GM06990 (cell line): ENCODE results near the gene C1orf116.
A peak's percentile ranks its signal among the peaks of the same experiment; 100 is the strongest.

Experiments
- DNase-seq: peaks from one replicate; pipeline ENCODE4 v3.0.0-alpha.2; 2011; ENCODE audit not compliant: insufficient read length; ENCODE audit errors: extremely low read depth
- H3K27me3 ChIP-seq: replicated peaks from 2 replicates; pipeline ENCODE4 v1.6.0; 2011; ENCODE audit warnings: low read length; ENCODE audit not compliant: control insufficient read depth, insufficient read depth
- H3K36me3 ChIP-seq: 2 replicates; pipeline ENCODE4 v1.5.1; 2011; ENCODE audit warnings: low read length; ENCODE audit not compliant: control insufficient read depth, insufficient read depth
- H3K4me3 ChIP-seq: replicated peaks from 2 replicates; pipeline ENCODE4 v1.5.1; 2011; ENCODE audit warnings: low read depth, mild to moderate bottlenecking, control low read depth, low read length
- CTCF ChIP-seq: IDR thresholded peaks from 2 replicates; pipeline ENCODE4 v1.5.1; 2011; ENCODE audit warnings: low read length, control low read depth, mild to moderate bottlenecking, inconsistent platforms; ENCODE audit not compliant: insufficient read depth, poor library complexity, severe bottlenecking

The C1orf116 gene

GRCh38 chr1:207051191-207051943 is 18.8 kb upstream of the C1orf116 start, which contains the start of gene YOD1:
Gene YOD1, minus strand, starts transcription at chr1:207051208. Its CDS starts 178 bp downstream, at chr1:207051030.
- TF ChIP-seq CTCF, result no peak
- H3K36me3 ChIP-seq, result peaks cover 8% of the 10 kb centered on the region
- peak within 1 kb of the TSS; percentile 74 for H3K4me3 ChIP-seq
- no peaks in the 10 kb centered on the region for H3K27me3 ChIP-seq
- DNase-seq, result no peak

- H3K4me3 ChIP-seq, result peak overlapping the region; percentile 74
- H3K36me3 ChIP-seq, result peaks cover 8% of the 10 kb centered on the region
- peak; percentile 88 for DNase-seq
- no peaks in the 10 kb centered on the region for H3K27me3 ChIP-seq
- no peak for TF ChIP-seq CTCF
Measured at GRCh38 chr1:207050480-207051190, 18.1 kb upstream of the C1orf116 start.

GRCh38 chr1:207049974-207050391 is 17.4 kb upstream of the C1orf116 start:
- peak; percentile 84 for TF ChIP-seq CTCF
- DNase-seq, result peak; percentile 65
- Histone ChIP-seq H3K36me3 (peaks cover 8% of the 10 kb centered on the region), H3K4me3 (peak overlapping the region; percentile 74), H3K27me3 (no peaks in the 10 kb centered on the region)

GRCh38 chr1:207049514-207049913 is 17.0 kb upstream of the C1orf116 start:
- Histone ChIP-seq H3K4me3 (peak overlapping the region; percentile 74), H3K27me3 (no peaks in the 10 kb centered on the region), H3K36me3 (peaks cover 8% of the 10 kb centered on the region)
- TF ChIP-seq CTCF, result no peak
- no peak for DNase-seq

- DNase-seq, result no peak
- peaks cover 8% of the 10 kb centered on the region for H3K36me3 ChIP-seq
- no peak overlapping the region for H3K4me3 ChIP-seq
- TF ChIP-seq CTCF, result no peak
- no peaks in the 10 kb centered on the region for H3K27me3 ChIP-seq
Measured at GRCh38 chr1:207049054-207049453, 16.5 kb upstream of the C1orf116 start.
